Common myeloid progenitor, CD34-positive (primary cell): ENCODE measurements around the gene MBTPS2.

Source experiments
- CTCF ChIA-PET: fragments of 350-600 bp; sonication (Branson Sonifier 250); formaldehyde crosslinking; loops from one replicate; lab custom pipeline; 2021; ENCODE audit warnings: antibody characterized with exemption; lab: Charles Lee
- POLR2A ChIA-PET: fragments of 350-600 bp; sonication (Branson Sonifier 250); formaldehyde crosslinking; loops from one replicate; lab custom pipeline; 2021; ENCODE audit warnings: antibody characterized with exemption; lab: Charles Lee
- DNase-seq, 3 donors: peaks; one replicate each; pipeline versions ENCODE4 v3.0.0 to v3.0.0-alpha.2; 2013
- H3K27ac ChIP-seq, 2 experiments: 1 replicate in 1 of 2; 2 replicates in 1 of 2; pipeline ENCODE4 v1.7.0; 2013; ENCODE audit warnings: inconsistent platforms in 2 of 2, low read length in 2 of 2, mild to moderate bottlenecking in 2 of 2, low read depth in 1 of 2, moderate library complexity in 1 of 2; ENCODE audit not compliant: severe bottlenecking in 2 of 2, insufficient read depth in 1 of 2, poor library complexity in 1 of 2
- H3K27me3 ChIP-seq, 5 experiments: replicated peaks in 2 of 5; 1 replicate in 3 of 5; 2 replicates in 2 of 5; pipeline versions ENCODE4 v1.6.1 to v1.7.0; 2013; ENCODE audit warnings: low read length in 4 of 5, mild to moderate bottlenecking in 2 of 5, moderate library complexity in 2 of 5, inconsistent platforms in 1 of 5; ENCODE audit not compliant: insufficient read depth in 5 of 5, control insufficient read depth in 4 of 5
- H3K36me3 ChIP-seq, 4 experiments: 1 replicate in 2 of 4; 2 replicates in 2 of 4; pipeline versions ENCODE4 v1.6.1 to v1.7.0; 2013; ENCODE audit warnings: low read length in 3 of 4, control low read depth in 1 of 4, mild to moderate bottlenecking in 1 of 4; ENCODE audit not compliant: control insufficient read depth in 4 of 4, insufficient read depth in 4 of 4
- H3K4me1 ChIP-seq, 4 experiments: 1 replicate in 3 of 4; 2 replicates in 1 of 4; pipeline versions ENCODE4 v1.6.1 to v1.7.1; 2013; ENCODE audit warnings: low read length in 3 of 4, mild to moderate bottlenecking in 3 of 4, control low read depth in 1 of 4, inconsistent platforms in 1 of 4, moderate library complexity in 1 of 4; ENCODE audit not compliant: control insufficient read depth in 4 of 4, insufficient read depth in 4 of 4; ENCODE audit errors: control extremely low read depth in 1 of 4
- H3K4me3 ChIP-seq, 7 experiments: 1 replicate in 4 of 7; 2 replicates in 3 of 7; pipeline versions ENCODE4 v1.5.1 to v1.7.0; 2013; ENCODE audit warnings: mild to moderate bottlenecking in 7 of 7, low read length in 6 of 7, moderate library complexity in 6 of 7, inconsistent platforms in 2 of 7, low read depth in 2 of 7, control low read depth in 1 of 7; ENCODE audit not compliant: insufficient read depth in 4 of 7, control insufficient read depth in 1 of 7; ENCODE audit errors: extremely low read depth in 1 of 7
- H3K9me3 ChIP-seq, 5 experiments: 1 replicate in 4 of 5; 2 replicates in 1 of 5; pipeline versions ENCODE4 v1.6.1 to v1.7.1; 2013; ENCODE audit warnings: low read length in 4 of 5, mild to moderate bottlenecking in 2 of 5, inconsistent platforms in 1 of 5, low read depth in 1 of 5, moderate library complexity in 1 of 5; ENCODE audit not compliant: control insufficient read depth in 4 of 5, insufficient read depth in 2 of 5; ENCODE audit errors: control extremely low read depth in 1 of 5
- WGBS: methylation state at CpG from one replicate; pipeline ENCODE4 v1.1.5; 2013; ENCODE audit not compliant: insufficient coverage; 5-methylcytosine and 5-hydroxymethylcytosine counted together

Gene MBTPS2

DNA sequence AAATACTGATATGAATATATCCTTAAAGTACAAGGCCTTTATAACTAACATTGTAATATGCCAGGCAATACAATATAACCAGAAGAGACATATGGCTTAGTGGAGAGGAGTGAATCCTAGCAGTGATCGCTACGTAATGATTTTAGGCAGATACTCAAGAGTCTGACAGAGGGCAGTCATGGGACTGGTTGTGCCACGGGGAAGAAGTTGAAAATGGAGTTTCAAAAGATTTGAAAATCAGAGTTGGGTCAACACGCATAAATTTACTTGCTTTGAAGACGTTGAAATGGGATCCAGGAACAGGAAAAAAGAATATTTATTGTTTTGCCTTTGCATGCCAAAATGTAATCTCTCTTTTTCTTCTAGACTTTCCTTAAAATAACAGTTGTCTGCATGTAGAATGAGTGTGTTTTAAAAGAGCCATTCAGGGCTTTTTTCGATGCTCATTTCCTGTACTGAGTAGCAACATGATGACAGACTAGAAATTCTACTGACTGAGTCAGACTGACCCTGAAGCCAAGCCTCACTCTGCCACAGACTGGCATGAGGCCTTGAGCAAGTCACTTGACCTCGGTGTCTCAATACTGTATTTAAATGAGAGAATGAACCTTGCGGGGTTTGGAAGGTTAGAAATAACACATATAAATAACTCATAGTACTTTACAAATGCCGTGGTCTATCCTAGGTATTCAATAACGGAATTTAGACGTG is 93.0 kb downstream of the MBTPS2 start:
- no peaks in the 10 kb centered on the region for H3K27me3 ChIP-seq
- POLR2A ChIA-PET = no interaction called here
- 78% methylated on average over 9 of the region's 11 CpGs for WGBS
- no peak for DNase-seq
- H3K27ac ChIP-seq = no peak overlapping the region
- no peak overlapping the region for H3K4me3 ChIP-seq
- peaks cover 0 to 7% (median 0%) of the 10 kb centered on the region in 4 experiments for H3K4me1 ChIP-seq
- H3K36me3 ChIP-seq = no peaks in the 10 kb centered on the region
- no peaks in the 10 kb centered on the region for H3K9me3 ChIP-seq
- CTCF ChIA-PET = no interaction called here

- POLR2A ChIA-PET = no interaction called here
- WGBS = 74% methylated on average over 4 of the region's 7 CpGs
- Histone ChIP-seq H3K27me3 (no peaks in the 10 kb centered on the region), H3K36me3 (no peaks in the 10 kb centered on the region), H3K27ac (no peak overlapping the region), H3K9me3 (no peaks in the 10 kb centered on the region), H3K4me3 (no peak overlapping the region), H3K4me1 (peaks cover 0 to 7% (median 0%) of the 10 kb centered on the region in 4 experiments)
- no peak for DNase-seq
- CTCF ChIA-PET = no interaction called here
These were observed 93.7 kb downstream of the MBTPS2 start for GRCh38 chrX:21933077-21933476.

DNA sequence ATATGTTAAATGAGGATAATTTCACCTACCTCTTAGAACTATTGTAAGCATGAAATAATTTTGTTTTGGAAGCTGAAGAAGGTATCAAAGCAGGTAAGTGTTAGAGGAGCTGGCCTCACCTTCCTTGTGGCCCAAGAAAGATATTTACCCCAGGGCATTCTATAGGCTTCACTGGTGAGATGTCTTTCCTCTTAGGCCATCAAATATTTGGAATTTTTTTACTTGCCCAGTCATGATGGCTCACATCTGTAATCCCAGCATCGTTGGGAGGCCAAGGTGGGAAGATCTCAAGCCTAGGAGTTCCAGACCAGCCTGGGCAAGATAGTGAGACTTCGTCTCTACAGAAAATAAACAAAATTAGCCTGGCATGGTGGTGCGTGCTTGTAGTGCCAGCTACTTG is 95.0 kb downstream of the MBTPS2 start:
- H3K9me3 ChIP-seq = no peaks in the 10 kb centered on the region
- no peak for DNase-seq
- no peak overlapping the region for H3K4me3 ChIP-seq
- H3K27ac ChIP-seq = no peak overlapping the region
- POLR2A ChIA-PET = no interaction called here
- H3K4me1 ChIP-seq = peaks cover 0 to 6% (median 0%) of the 10 kb centered on the region in 4 experiments
- no peaks in the 10 kb centered on the region for H3K36me3 ChIP-seq
- WGBS = 90% methylated on average over 3 of the region's 3 CpGs
- CTCF ChIA-PET = no interaction called here
- no peaks in the 10 kb centered on the region for H3K27me3 ChIP-seq
